HUES6 (cell line): ENCODE measurements around the gene CXCL5.
"Not testable (repeated sequence)": the region's sequence is repeated elsewhere in the genome, so short reads cannot be mapped to it uniquely, and the experiment has no call there.

Experiments used
- H3K27ac ChIP-seq: 2 replicates; pipeline ENCODE4 v1.7.0; 2013; ENCODE audit warnings: low read depth, mild to moderate bottlenecking, low read length, inconsistent platforms
- H3K27me3 ChIP-seq: 2 replicates; pipeline ENCODE4 v1.6.1; 2013; ENCODE audit warnings: low read length; ENCODE audit not compliant: control insufficient read depth, insufficient read depth
- H3K36me3 ChIP-seq: 2 replicates; pipeline ENCODE4 v1.6.1; 2013; ENCODE audit warnings: low read length; ENCODE audit not compliant: control insufficient read depth, insufficient read depth
- H3K4me1 ChIP-seq: 2 replicates; pipeline ENCODE4 v1.6.1; 2013; ENCODE audit warnings: low read length; ENCODE audit not compliant: control insufficient read depth, insufficient read depth
- H3K4me3 ChIP-seq: 2 replicates; pipeline ENCODE4 v1.5.1; 2013; ENCODE audit warnings: low read depth, low read length
- H3K9ac ChIP-seq: one replicate; pipeline ENCODE4 v1.6.1; 2013; ENCODE audit warnings: mild to moderate bottlenecking, low read length
- H3K9me3 ChIP-seq: 2 replicates; pipeline ENCODE4 v1.6.1; 2013; ENCODE audit warnings: low read depth, low read length; ENCODE audit not compliant: control insufficient read depth, insufficient read depth

Gene CXCL5

DNA sequence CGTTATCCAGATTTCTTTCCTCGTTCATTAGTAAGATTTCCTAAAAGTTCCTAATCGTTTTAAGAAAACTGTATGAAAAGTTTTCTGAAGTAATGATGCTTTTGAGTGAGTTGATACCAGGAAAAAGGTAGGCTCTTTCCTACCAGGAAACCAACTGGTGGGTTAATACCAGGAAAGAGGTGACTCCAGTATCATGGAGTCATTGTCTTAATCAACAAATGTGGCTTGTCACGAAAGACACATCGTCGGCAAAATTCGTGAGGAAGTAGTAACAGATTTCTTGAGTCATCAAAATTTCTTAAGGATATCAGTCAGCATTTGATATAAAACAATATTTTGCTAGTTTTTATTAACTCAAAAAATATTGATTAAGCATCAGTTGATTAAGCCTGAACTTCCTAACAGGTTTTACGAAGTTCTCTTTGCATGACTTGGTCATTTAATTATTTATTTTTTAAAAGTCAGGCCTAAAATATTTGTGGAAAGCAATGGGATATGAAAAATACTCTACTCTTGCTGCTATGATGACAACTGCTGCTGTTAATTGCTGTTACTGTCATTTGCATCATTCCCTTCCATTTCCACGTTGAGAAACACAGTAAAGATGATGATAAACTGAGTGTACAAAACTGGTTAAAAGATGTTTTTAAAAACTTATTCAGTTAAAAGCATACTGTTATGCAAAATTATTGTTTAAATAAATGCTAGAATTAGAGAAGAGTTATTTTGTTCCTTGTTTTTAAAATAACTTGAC is 7.3 kb downstream of the CXCL5 start:
- Histone ChIP-seq H3K4me1 (peaks cover 1% of the 10 kb centered on the region; the same call in 1 of the 2 replicates), H3K27me3 (no peaks in the 10 kb centered on the region), H3K9ac (no peak overlapping the region), H3K9me3 (peaks cover 8% of the 10 kb centered on the region), H3K27ac (no peak overlapping the region), H3K36me3 (no peaks in the 10 kb centered on the region), H3K4me3 (no peak overlapping the region)

GRCh38 chr4:73989928-73990327 is 8.5 kb downstream of the CXCL5 start:
- no peak overlapping the region for H3K27ac ChIP-seq
- H3K9ac ChIP-seq = no peak overlapping the region
- H3K27me3 ChIP-seq = no peaks in the 10 kb centered on the region

GRCh38 chr4:73989031-73989430 is 9.4 kb downstream of the CXCL5 start:
- no peak overlapping the region for H3K9ac ChIP-seq
- no peaks in the 10 kb centered on the region for H3K27me3 ChIP-seq

More at GRCh38 chr4:73989928-73990327, 8.5 kb downstream of the CXCL5 start:
- no peak overlapping the region for H3K4me3 ChIP-seq
- peaks cover 8% of the 10 kb centered on the region for H3K9me3 ChIP-seq
- peaks cover 12% of the 10 kb centered on the region for H3K4me1 ChIP-seq
- H3K36me3 ChIP-seq = no peaks in the 10 kb centered on the region

DNA sequence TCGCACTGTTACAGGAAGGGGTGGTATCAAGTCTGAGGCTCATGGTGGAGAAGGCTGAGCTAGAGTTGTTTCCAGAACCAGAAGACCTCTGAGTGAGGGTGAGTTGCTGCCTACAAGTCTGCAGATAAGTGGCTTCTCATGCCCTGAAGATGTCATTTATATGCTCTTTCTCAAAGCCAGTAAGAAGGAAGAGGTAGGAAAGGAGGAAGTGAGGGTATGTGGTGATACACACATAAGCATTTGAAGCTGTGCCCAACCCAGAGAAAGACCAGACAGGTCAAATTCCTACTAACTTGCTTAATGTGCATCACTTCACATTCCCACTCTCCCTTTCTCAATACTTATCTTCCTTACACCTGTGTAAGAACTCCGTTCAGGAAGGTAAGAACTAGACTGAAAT is 10.4 kb downstream of the CXCL5 start, which contains the start of gene PPBP:
TSS of gene PPBP (minus strand) at position 130 of the 400 bp plus-strand sequence. CDS start at position 43, 87 bp downstream.
- Histone ChIP-seq H3K27me3 (no peaks in the 10 kb centered on the region), H3K9me3 (peaks cover 8% of the 10 kb centered on the region), H3K36me3 (no peaks in the 10 kb centered on the region), H3K9ac (no peak within 1 kb of the TSS), H3K27ac (no peak within 1 kb of the TSS; the same call in 1 of the 2 replicates), H3K4me3 (no peak within 1 kb of the TSS), H3K4me1 (peaks cover 24% of the 10 kb centered on the region)

More at GRCh38 chr4:73989031-73989430, 9.4 kb downstream of the CXCL5 start:
- Histone ChIP-seq H3K4me1 (peaks cover 19% of the 10 kb centered on the region), H3K27ac (no peak overlapping the region), H3K36me3 (no peaks in the 10 kb centered on the region), H3K9me3 (peaks cover 8% of the 10 kb centered on the region), H3K4me3 (no peak overlapping the region)

DNA sequence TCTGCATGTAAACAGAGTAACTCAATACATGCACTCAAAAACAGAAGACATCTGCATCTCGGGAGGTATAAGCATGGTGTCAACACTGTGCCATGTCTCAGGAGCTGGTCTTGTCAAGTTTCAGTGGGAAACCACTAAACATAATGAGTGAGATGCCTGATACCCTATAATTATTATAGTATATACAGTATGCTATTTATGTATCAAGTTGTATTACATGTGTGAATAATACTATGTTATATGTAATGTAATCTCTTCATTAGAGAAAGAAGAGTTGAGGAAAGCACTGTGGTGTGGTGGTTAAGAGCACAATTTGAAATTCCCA is 13.0 kb downstream of the CXCL5 start:
- H3K27me3 ChIP-seq = no peaks in the 10 kb centered on the region
- no peaks in the 10 kb centered on the region for H3K36me3 ChIP-seq
- peaks cover 8% of the 10 kb centered on the region for H3K9me3 ChIP-seq
- H3K27ac ChIP-seq = peak overlapping the region; percentile 75
- no peak overlapping the region for H3K4me3 ChIP-seq
- peaks cover 45% of the 10 kb centered on the region for H3K4me1 ChIP-seq
- no peak overlapping the region for H3K9ac ChIP-seq

DNA sequence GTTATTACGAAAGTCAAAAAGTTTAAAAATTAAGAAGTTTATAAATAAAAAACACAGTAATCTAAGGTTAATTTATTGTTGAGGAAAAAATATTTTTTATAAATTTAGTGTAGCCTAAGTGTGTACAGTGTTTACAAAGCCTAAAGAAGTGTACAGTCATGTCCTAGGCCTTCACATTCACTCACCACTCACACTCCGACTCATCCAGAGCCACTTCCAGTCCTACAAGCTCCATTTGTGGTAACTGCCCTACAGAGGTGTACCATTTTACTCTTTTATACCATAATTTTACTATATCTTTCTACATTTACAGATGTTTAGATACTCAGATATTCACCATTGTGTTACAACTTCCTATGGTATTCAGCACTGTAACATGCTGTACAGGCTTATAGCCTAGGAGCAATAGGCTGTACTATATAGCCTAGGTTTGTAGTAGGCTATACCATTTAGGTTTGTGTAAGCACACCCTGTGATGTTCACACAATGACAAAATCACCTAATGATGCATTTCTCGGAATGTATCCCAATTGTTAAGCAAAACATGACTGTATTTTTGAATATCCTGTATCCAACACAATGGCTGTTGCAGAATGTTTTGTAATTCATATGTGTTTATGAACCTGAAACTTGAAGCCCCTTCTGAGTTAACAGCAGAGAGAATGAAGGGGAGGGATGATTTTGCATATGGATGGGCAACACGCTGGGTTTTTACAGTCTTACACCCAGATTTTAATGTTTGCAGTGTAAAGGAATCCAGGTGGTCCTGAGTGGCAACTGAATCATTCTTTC is 13.5 kb downstream of the CXCL5 start:
- peaks cover 8% of the 10 kb centered on the region for H3K9me3 ChIP-seq
- H3K27ac ChIP-seq = peak overlapping the region; percentile 75
- no peaks in the 10 kb centered on the region for H3K36me3 ChIP-seq
- no peaks in the 10 kb centered on the region for H3K27me3 ChIP-seq
- H3K4me3 ChIP-seq = no peak overlapping the region
- peaks cover 45% of the 10 kb centered on the region for H3K4me1 ChIP-seq
- H3K9ac ChIP-seq = peak overlapping the region; percentile 19

GRCh38 chr4:73981175-73981574 is 17.3 kb downstream of the CXCL5 start:
- Histone ChIP-seq H3K9ac (peak overlapping the region; percentile 45), H3K4me3 (peak overlapping the region; percentile 36), H3K4me1 (peaks cover 48% of the 10 kb centered on the region)
- H3K27ac ChIP-seq, H3K27me3 ChIP-seq, H3K9me3 ChIP-seq, H3K36me3 ChIP-seq: not testable (repeated sequence)

DNA sequence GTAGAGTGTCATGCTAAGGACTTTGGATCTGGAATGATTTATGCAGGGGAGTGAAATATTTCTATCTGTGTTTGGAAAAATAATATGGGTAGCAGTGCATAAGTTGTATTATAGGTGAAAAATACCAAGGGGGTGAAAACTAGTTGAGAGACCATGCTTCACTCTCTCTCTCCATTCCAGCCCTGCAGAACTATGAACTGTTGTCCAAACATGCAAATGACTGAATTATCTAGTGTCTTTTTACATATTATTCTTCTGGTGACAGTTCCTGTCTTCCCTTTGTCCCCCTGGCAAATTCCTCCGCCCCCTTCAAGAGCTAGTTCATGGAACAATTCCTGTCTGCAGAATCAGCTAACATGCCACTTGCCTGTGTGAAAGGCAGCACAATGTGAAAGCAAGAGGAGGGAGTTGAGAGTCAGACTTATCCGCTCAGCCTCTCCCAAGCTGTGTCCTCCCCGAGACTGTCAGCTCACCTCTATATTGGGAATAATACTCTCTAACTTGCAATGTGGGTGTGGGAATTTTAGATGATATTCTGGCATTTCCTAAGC is 19.0 kb downstream of the CXCL5 start:
- no peaks in the 10 kb centered on the region for H3K36me3 ChIP-seq
- H3K4me1 ChIP-seq = peaks cover 33% of the 10 kb centered on the region
- H3K9me3 ChIP-seq = no peaks in the 10 kb centered on the region
- no peak overlapping the region for H3K9ac ChIP-seq
- H3K27me3 ChIP-seq = no peaks in the 10 kb centered on the region
- H3K4me3 ChIP-seq = no peak overlapping the region
- no peak overlapping the region for H3K27ac ChIP-seq

- Histone ChIP-seq H3K4me3 (no peak overlapping the region), H3K4me1 (peaks cover 30% of the 10 kb centered on the region), H3K9me3 (no peaks in the 10 kb centered on the region), H3K27me3 (no peaks in the 10 kb centered on the region), H3K27ac (no peak overlapping the region), H3K36me3 (no peaks in the 10 kb centered on the region), H3K9ac (no peak overlapping the region)
These were observed 19.6 kb downstream of the CXCL5 start for GRCh38 chr4:73978886-73979285.

GRCh38 chr4:73976716-73977115 is 21.8 kb downstream of the CXCL5 start:
- H3K4me1 ChIP-seq = peaks cover 13% of the 10 kb centered on the region
- no peaks in the 10 kb centered on the region for H3K36me3 ChIP-seq
- H3K27ac ChIP-seq = no peak overlapping the region
- H3K27me3 ChIP-seq = no peaks in the 10 kb centered on the region
- H3K9me3 ChIP-seq = no peaks in the 10 kb centered on the region
- no peak overlapping the region for H3K4me3 ChIP-seq
- H3K9ac ChIP-seq = no peak overlapping the region

- H3K4me1 ChIP-seq = peaks cover 8% of the 10 kb centered on the region
- no peak overlapping the region for H3K4me3 ChIP-seq
- no peaks in the 10 kb centered on the region for H3K36me3 ChIP-seq
- no peaks in the 10 kb centered on the region for H3K27me3 ChIP-seq
- H3K9me3 ChIP-seq = peaks cover 2% of the 10 kb centered on the region
- no peak overlapping the region for H3K27ac ChIP-seq
- H3K9ac ChIP-seq = no peak overlapping the region
These were observed 22.3 kb downstream of the CXCL5 start for GRCh38 chr4:73976217-73976616.
